DMS79 (cell line): ENCODE measurements around the gene LCN2.
"Not testable (repeated sequence)": the region's sequence is repeated elsewhere in the genome, so short reads cannot be mapped to it uniquely, and the experiment has no call there.

Experiments
- DNase-seq: peaks from one replicate; lab custom pipeline; 2025; lab: John Stamatoyannopoulos, UW

Gene LCN2

GRCh38 chr9:128149001-128149701, at the start of gene LCN2:
Gene LCN2 (plus strand): TSS chr9:128149453. CDS start chr9:128149526, 73 bp downstream.
- DNase-seq, result no peak

- DNase-seq, result no peak
These were observed 49.2 kb upstream of the LCN2 start for GRCh38 chr9:128099932-128100491.

GRCh38 chr9:128100581-128100980, 48.7 kb upstream of the LCN2 start:
- DNase-seq, result no peak

- DNase-seq, result no peak
These were observed 48.0 kb upstream of the LCN2 start for GRCh38 chr9:128101231-128101661.

GRCh38 chr9:128101690-128102089, 47.6 kb upstream of the LCN2 start:
- no peak for DNase-seq

- no peak for DNase-seq
These were observed 47.1 kb upstream of the LCN2 start for GRCh38 chr9:128102196-128102595.

GRCh38 chr9:128102861-128103588, 46.2 kb upstream of the LCN2 start:
- DNase-seq, result no peak

- DNase-seq, result no peak
These were observed 45.7 kb upstream of the LCN2 start for GRCh38 chr9:128103589-128103962.

GRCh38 chr9:128104171-128104618, 45.1 kb upstream of the LCN2 start:
- DNase-seq, result no peak

GRCh38 chr9:128105538-128106175, 43.6 kb upstream of the LCN2 start:
- no peak for DNase-seq

GRCh38 chr9:128106181-128106939, 42.9 kb upstream of the LCN2 start:
- DNase-seq, result no peak

- DNase-seq, result no peak
These were observed 42.2 kb upstream of the LCN2 start for GRCh38 chr9:128106940-128107467.

GRCh38 chr9:128107468-128108268, 41.6 kb upstream of the LCN2 start:
- no peak for DNase-seq

- DNase-seq, result no peak
These were observed 40.8 kb upstream of the LCN2 start for GRCh38 chr9:128108269-128109049.

GRCh38 chr9:128109050-128109709, 40.1 kb upstream of the LCN2 start:
- no peak for DNase-seq

GRCh38 chr9:128111726-128112125, 37.5 kb upstream of the LCN2 start:
- DNase-seq, result not testable (repeated sequence)

- no peak for DNase-seq
These were observed 35.5 kb upstream of the LCN2 start for GRCh38 chr9:128113526-128114325.

GRCh38 chr9:128114326-128115186, 34.7 kb upstream of the LCN2 start:
- DNase-seq, result no peak
